ENCODE data around the gene FOXC1.

GRCh38 chr6:1561355-1561754, 48.4 kb upstream of the FOXC1 start:
- no peak for TF ChIP-seq CTCF (IDR thresholded peaks at IDR 0.05)
- TF ChIP-seq POLR2AphosphoS5 (IDR thresholded peaks at IDR 0.05), result no peak
- TF ChIP-seq POLR2A (IDR thresholded peaks at IDR 0.05), result no peak
- no peak for TF ChIP-seq EP300 (IDR thresholded peaks at IDR 0.05)

Data from stomach (tissue), 4 donors.